Panc1 (cell line): ENCODE data around the gene MAS1L. TPM values are rescaled to one million over a fixed set of nuclear protein-coding genes. Genes with fewer than 3 reads are reported as not detected.

Experiments used
- ATAC-seq: fragments of 200-7000 bp; cut with Tn5 transposase; 2 replicates; pipeline ENCODE4 v1.9.1; 2020; ENCODE audit warnings: mild to moderate bottlenecking, moderate library complexity
- BruUV-seq: library from RNA; stranded (reverse); fragments of 400-500 nt; replicated peaks from 2 replicates; lab custom pipeline; 2021; lab: Mats Ljungman, UMichigan
- CTCF ChIA-PET: fragments of 300-600 bp; sonication (Branson Sonifier 250); formaldehyde crosslinking; loops from one replicate; lab custom pipeline; 2022; ENCODE audit warnings: antibody characterized with exemption; lab: Charles Lee
- POLR2A ChIA-PET: fragments of 300-600 bp; sonication (Branson Sonifier 250); formaldehyde crosslinking; loops from one replicate; lab custom pipeline; 2022; ENCODE audit warnings: antibody characterized with exemption; lab: Charles Lee
- DNase-seq: peaks from one replicate; pipeline ENCODE4 v3.0.0-alpha.2; 2010; ENCODE audit warnings: low read depth, low spot score
- H3K27ac ChIP-seq: 2 replicates; pipeline ENCODE4 v1.5.1; 2011; ENCODE audit warnings: mild to moderate bottlenecking, low read length, inconsistent platforms
- H3K27me3 ChIP-seq: fragments of 200-500 bp; sonication (Bioruptor generic); 2 replicates; pipeline ENCODE4 v1.6.0; 2014; ENCODE audit warnings: low read length, inconsistent platforms; ENCODE audit not compliant: control insufficient read depth, insufficient read depth
- H3K36me3 ChIP-seq: fragments of 200-500 bp; sonication (Bioruptor generic); 2 replicates; pipeline ENCODE4 v1.5.1; 2014; ENCODE audit warnings: inconsistent platforms, mild to moderate bottlenecking, low read length, moderate library complexity; ENCODE audit not compliant: control insufficient read depth, insufficient read depth
- H3K4me1 ChIP-seq: 2 replicates; pipeline ENCODE4 v1.5.1; 2011; ENCODE audit warnings: inconsistent platforms, mild to moderate bottlenecking, low read length, moderate library complexity; ENCODE audit not compliant: control insufficient read depth, insufficient read depth
- H3K4me3 ChIP-seq, 2 experiments: 2 replicates each; pipeline ENCODE4 v1.5.1; 2011 to 2012; ENCODE audit warnings: low read depth in 2 of 2, low read length in 2 of 2, mild to moderate bottlenecking in 2 of 2, inconsistent platforms in 1 of 2, moderate library complexity in 1 of 2
- H3K9me3 ChIP-seq: fragments of 200-500 bp; sonication (Bioruptor generic); 2 replicates; pipeline ENCODE4 v1.5.1; 2014; ENCODE audit warnings: low read depth, mild to moderate bottlenecking, inconsistent platforms, low read length, moderate library complexity; ENCODE audit not compliant: control insufficient read depth, insufficient read depth
- POLR2AphosphoS5 ChIP-seq: IDR thresholded peaks from 2 replicates; pipeline ENCODE4 v1.6.1; 2012; ENCODE audit warnings: mild to moderate bottlenecking, low read depth, low read length, moderate library complexity
- SIN3A ChIP-seq: IDR thresholded peaks from 2 replicates; pipeline ENCODE4 v1.6.1; 2012; ENCODE audit warnings: low read depth, mild to moderate bottlenecking, low read length, moderate library complexity, borderline replicate concordance; ENCODE audit not compliant: insufficient read depth
- TCF7L2 ChIP-seq: IDR thresholded peaks from 2 replicates; pipeline ENCODE4 v1.6.1; 2011; ENCODE audit warnings: mild to moderate bottlenecking, low read depth, low read length, inconsistent platforms
- in situ Hi-C: cut with HindIII; loops from 2 replicates; pipeline ENCODE4 v1.10.0; 2016; ENCODE audit warnings: low sequenced_read_pairs, low pct_unique_long_range_greater_than_20kb
- intact Hi-C: fragments of 100-400 bp; cut with micrococcal nuclease; formaldehyde crosslinking; loops from one replicate; pipeline ENCODE4 v1.10.0; 2022; ENCODE audit not compliant: unreplicated experiment
- total RNA-seq: library from RNA; stranded (reverse); gene quantifications from one replicate; pipeline ENCODE4 v1.2.1, GENCODE V29; 2021; ENCODE audit not compliant: unreplicated experiment
- TF ChIP-seq, protein P1 (sequence below): fragments of 450-650 bp; IDR thresholded peaks from 2 replicates; pipeline ENCODE4 v1.5.1; 2017; ENCODE audit warnings: mild to moderate bottlenecking
- TF ChIP-seq, protein P2 (sequence below), 2 experiments: IDR thresholded peaks; 2 replicates each; pipeline ENCODE4 v1.6.1; 2011 to 2012; ENCODE audit warnings: low read depth in 2 of 2, control low read depth in 1 of 2, low read length in 1 of 2, mild to moderate bottlenecking in 1 of 2, moderate library complexity in 1 of 2; ENCODE audit not compliant: insufficient read depth in 1 of 2

The MAS1L gene
- total RNA-seq, 1 experiment from 2014 or later = not detected

GRCh38 chr6:29529956-29530355 lies 42.2 kb upstream of the MAS1L start:
- DNase-seq (no peak), ATAC-seq (no peak)
- Histone ChIP-seq H3K27ac (no peak overlapping the region), H3K4me1 (no peaks in the 10 kb centered on the region), H3K9me3 (no peaks in the 10 kb centered on the region), H3K4me3 (no peak overlapping the region), H3K27me3 (no peaks in the 10 kb centered on the region), H3K36me3 (no peaks in the 10 kb centered on the region)
- BruUV-seq = no TSS peak
- TF ChIP-seq, protein P1, sequence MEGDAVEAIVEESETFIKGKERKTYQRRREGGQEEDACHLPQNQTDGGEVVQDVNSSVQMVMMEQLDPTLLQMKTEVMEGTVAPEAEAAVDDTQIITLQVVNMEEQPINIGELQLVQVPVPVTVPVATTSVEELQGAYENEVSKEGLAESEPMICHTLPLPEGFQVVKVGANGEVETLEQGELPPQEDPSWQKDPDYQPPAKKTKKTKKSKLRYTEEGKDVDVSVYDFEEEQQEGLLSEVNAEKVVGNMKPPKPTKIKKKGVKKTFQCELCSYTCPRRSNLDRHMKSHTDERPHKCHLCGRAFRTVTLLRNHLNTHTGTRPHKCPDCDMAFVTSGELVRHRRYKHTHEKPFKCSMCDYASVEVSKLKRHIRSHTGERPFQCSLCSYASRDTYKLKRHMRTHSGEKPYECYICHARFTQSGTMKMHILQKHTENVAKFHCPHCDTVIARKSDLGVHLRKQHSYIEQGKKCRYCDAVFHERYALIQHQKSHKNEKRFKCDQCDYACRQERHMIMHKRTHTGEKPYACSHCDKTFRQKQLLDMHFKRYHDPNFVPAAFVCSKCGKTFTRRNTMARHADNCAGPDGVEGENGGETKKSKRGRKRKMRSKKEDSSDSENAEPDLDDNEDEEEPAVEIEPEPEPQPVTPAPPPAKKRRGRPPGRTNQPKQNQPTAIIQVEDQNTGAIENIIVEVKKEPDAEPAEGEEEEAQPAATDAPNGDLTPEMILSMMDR = no peak
- TF ChIP-seq SIN3A = no peak
- TF ChIP-seq TCF7L2 = no peak
- TF ChIP-seq, protein P2, sequence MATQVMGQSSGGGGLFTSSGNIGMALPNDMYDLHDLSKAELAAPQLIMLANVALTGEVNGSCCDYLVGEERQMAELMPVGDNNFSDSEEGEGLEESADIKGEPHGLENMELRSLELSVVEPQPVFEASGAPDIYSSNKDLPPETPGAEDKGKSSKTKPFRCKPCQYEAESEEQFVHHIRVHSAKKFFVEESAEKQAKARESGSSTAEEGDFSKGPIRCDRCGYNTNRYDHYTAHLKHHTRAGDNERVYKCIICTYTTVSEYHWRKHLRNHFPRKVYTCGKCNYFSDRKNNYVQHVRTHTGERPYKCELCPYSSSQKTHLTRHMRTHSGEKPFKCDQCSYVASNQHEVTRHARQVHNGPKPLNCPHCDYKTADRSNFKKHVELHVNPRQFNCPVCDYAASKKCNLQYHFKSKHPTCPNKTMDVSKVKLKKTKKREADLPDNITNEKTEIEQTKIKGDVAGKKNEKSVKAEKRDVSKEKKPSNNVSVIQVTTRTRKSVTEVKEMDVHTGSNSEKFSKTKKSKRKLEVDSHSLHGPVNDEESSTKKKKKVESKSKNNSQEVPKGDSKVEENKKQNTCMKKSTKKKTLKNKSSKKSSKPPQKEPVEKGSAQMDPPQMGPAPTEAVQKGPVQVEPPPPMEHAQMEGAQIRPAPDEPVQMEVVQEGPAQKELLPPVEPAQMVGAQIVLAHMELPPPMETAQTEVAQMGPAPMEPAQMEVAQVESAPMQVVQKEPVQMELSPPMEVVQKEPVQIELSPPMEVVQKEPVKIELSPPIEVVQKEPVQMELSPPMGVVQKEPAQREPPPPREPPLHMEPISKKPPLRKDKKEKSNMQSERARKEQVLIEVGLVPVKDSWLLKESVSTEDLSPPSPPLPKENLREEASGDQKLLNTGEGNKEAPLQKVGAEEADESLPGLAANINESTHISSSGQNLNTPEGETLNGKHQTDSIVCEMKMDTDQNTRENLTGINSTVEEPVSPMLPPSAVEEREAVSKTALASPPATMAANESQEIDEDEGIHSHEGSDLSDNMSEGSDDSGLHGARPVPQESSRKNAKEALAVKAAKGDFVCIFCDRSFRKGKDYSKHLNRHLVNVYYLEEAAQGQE (IDR thresholded peaks at IDR 0.05; ENCODE audit: insufficient read depth in 1 of 2, low read depth in 2 of 2, low read length in 1 of 2) = no peak
- no peak for TF ChIP-seq POLR2AphosphoS5
- ChIA-PET POLR2A (no interaction called here), CTCF (no interaction called here)
- intact Hi-C loops (no loop called here), in situ Hi-C loops (no loop called here)

GRCh38 chr6:29528988-29529560 lies 41.3 kb upstream of the MAS1L start:
- ATAC-seq (no peak), DNase-seq (no peak)
- no peaks in the 10 kb centered on the region for H3K9me3 ChIP-seq
- BruUV-seq = no TSS peak
- ChIA-PET CTCF (no interaction called here), POLR2A (no interaction called here)
- no peaks in the 10 kb centered on the region for H3K36me3 ChIP-seq
- no peaks in the 10 kb centered on the region for H3K27me3 ChIP-seq
- no peaks in the 10 kb centered on the region for H3K4me1 ChIP-seq
- intact Hi-C loops (no loop called here), in situ Hi-C loops (no loop called here)
- H3K27ac ChIP-seq = no peak overlapping the region
- TF ChIP-seq, protein P1 = no peak
- TF ChIP-seq POLR2AphosphoS5 = no peak
- no peak for TF ChIP-seq SIN3A
- no peak for TF ChIP-seq TCF7L2
- TF ChIP-seq, protein P2 (IDR thresholded peaks at IDR 0.05; ENCODE audit: insufficient read depth in 1 of 2, low read depth in 2 of 2, low read length in 1 of 2) = no peak
- no peak overlapping the region for H3K4me3 ChIP-seq
